Subcutaneous adipose tissue (tissue), 4 donors: ENCODE data around the gene NEXMIF. TPM values are rescaled to one million over a fixed set of nuclear protein-coding genes. Genes with fewer than 3 reads are reported as not detected.

ENCODE experiments used
- total RNA-seq, 4 donors: library from RNA; depleted of rRNA; stranded (reverse); fragments of >200 nt; gene quantifications; one replicate each; pipeline ENCODE4 v1.1.0, GENCODE V29; 2016
- TF ChIP-seq, protein P1 (sequence below): fragments of 450-650 bp; IDR thresholded peaks from one replicate; pipeline ENCODE4 v1.5.1; 2016; ENCODE audit warnings: low read depth, mild to moderate bottlenecking, control low read depth, antibody characterized with exemption, moderate library complexity

Gene NEXMIF
- total RNA-seq, 4 donors from 2014 or later, result 0.22 to 0.49 (median 0.36) TPM

GRCh38 chrX:74853255-74853654, 72.0 kb downstream of the NEXMIF start:
- TF ChIP-seq, protein P1, sequence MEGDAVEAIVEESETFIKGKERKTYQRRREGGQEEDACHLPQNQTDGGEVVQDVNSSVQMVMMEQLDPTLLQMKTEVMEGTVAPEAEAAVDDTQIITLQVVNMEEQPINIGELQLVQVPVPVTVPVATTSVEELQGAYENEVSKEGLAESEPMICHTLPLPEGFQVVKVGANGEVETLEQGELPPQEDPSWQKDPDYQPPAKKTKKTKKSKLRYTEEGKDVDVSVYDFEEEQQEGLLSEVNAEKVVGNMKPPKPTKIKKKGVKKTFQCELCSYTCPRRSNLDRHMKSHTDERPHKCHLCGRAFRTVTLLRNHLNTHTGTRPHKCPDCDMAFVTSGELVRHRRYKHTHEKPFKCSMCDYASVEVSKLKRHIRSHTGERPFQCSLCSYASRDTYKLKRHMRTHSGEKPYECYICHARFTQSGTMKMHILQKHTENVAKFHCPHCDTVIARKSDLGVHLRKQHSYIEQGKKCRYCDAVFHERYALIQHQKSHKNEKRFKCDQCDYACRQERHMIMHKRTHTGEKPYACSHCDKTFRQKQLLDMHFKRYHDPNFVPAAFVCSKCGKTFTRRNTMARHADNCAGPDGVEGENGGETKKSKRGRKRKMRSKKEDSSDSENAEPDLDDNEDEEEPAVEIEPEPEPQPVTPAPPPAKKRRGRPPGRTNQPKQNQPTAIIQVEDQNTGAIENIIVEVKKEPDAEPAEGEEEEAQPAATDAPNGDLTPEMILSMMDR, result no peak

DNA sequence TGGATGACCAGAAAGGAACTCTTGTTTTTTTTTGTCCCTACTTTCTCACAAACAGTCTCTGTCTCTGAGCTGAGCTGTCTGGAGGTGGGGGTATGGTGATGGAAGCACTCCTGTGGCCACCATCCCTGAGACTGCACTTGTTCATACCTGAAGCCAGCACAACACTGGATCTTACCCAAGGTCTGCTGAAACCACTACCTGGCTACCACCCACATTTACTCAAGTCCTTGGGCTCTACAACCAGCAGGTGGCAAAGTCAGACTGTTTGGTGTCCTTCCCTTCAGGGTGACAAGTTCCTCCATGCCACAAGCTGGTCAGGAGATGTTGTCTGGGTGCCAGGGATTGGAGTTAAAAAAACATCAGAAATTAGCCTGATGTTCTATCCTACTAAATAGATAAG, 89.7 kb downstream of the NEXMIF start:
- TF ChIP-seq, protein P1, result no peak

DNA sequence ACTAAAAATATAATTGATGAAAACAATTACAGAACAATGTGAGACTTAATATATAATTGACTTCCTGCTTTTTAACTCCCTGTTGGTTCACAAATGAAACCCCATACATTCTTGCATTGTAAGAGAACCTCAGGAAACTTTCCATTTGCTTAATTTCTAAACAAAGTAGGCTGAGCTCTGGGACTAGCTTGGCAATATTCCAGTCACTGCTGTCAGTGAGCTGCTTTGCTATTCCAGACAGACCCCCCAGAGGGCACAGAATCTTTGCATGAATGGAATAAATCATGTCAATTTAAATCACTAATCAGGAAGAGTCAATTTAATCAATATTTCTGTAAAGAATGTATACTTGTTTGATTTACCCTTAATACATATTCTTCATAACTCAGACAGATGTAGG, 110.6 kb downstream of the NEXMIF start:
- TF ChIP-seq, protein P1, result no peak

DNA sequence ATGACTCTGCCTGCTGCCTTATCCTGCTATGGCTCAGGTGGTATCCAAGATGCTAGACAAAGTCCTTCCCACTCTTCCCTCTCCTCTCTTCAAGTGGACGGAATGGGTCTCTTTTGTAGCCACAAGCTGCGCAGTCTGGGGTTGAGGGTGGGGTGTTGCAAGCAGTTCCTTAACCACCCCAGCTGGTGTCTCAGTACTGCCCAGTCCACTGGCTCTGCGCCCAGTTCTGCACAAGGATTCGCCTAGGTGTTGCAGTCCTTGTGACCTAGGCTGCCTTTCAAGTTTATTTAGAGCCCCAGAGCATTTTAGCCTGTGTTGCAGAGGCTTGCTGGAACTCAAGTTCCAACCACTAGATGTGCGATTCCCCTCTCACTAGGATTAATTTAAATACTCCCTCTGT, 120.7 kb downstream of the NEXMIF start:
- TF ChIP-seq, protein P1, result no peak

- TF ChIP-seq, protein P1, result no peak
These were observed 125.2 kb downstream of the NEXMIF start for GRCh38 chrX:74800062-74800461.

GRCh38 chrX:74797338-74797887, 127.8 kb downstream of the NEXMIF start:
- TF ChIP-seq, protein P1, result no peak

GRCh38 chrX:74788545-74789086, 136.6 kb downstream of the NEXMIF start:
- TF ChIP-seq, protein P1, result no peak
